HCT116 (cell line): ENCODE data around the gene OBSL1. TPM values are rescaled to one million over a fixed set of nuclear protein-coding genes. Genes with fewer than 3 reads are reported as not detected.

Experiments
- ATAC-seq: fragments of 200-7000 bp; cut with Tn5 transposase; 2 replicates; pipeline ENCODE4 v1.9.1; 2020; ENCODE audit warnings: mild to moderate bottlenecking, moderate library complexity
- BruUV-seq: library from RNA; stranded (reverse); fragments of 400-500 nt; replicated peaks from 2 replicates; lab custom pipeline; 2021; lab: Mats Ljungman, UMichigan
- CTCF ChIA-PET: fragments of 300-600 bp; sonication (Branson Sonifier 250); formaldehyde crosslinking; loops from one replicate; lab custom pipeline; 2021; ENCODE audit warnings: antibody characterized with exemption; lab: Charles Lee
- POLR2A ChIA-PET: fragments of 300-600, 350-600 bp; sonication (Branson Sonifier 250); formaldehyde crosslinking; loops from one replicate; lab custom pipeline; 2021; ENCODE audit warnings: antibody characterized with exemption; lab: Charles Lee
- RAD21 ChIA-PET, 2 experiments: fragments of 300-600 bp; sonication (Branson Sonifier 250); formaldehyde crosslinking; loops; one replicate each; lab custom pipeline; 2023; ENCODE audit warnings: low total read pairs in 2 of 2; ENCODE audit not compliant: uncharacterized antibody in 2 of 2, unreplicated experiment in 2 of 2, low non-redundant PET in 1 of 2; lab: Charles Lee
- DNase-seq: peaks from one replicate; pipeline ENCODE4 v3.0.0-alpha.2; 2010; ENCODE audit warnings: low read depth, low spot score
- H2AFZ ChIP-seq: fragments of 200-600 bp; shearing (Covaris generic), sonication (generic); 2 replicates; pipeline ENCODE4 v1.6.1; 2017; ENCODE audit warnings: low read depth, mixed run types, mixed read lengths, antibody characterized with exemption, low read length; ENCODE audit not compliant: poor library complexity, severe bottlenecking
- H3K27ac ChIP-seq: 2 replicates; pipeline ENCODE4 v1.5.1; 2012; ENCODE audit warnings: low read depth, low read length
- H3K27me3 ChIP-seq: fragments of 200-600 bp; sonication (generic); 2 replicates; pipeline ENCODE4 v1.6.1; 2016; ENCODE audit warnings: mixed run types, low read length, mixed read lengths; ENCODE audit not compliant: insufficient read depth
- H3K36me3 ChIP-seq, 2 experiments: fragments of 200-500 bp in 1 of 2; fragments of 200-600 bp in 1 of 2; sonication (Bioruptor generic) in 1 of 2; sonication (generic) in 1 of 2; 2 replicates each; pipeline versions ENCODE4 v1.5.1 to v1.6.1; 2014 to 2016; ENCODE audit warnings: low read length in 2 of 2, inconsistent platforms in 1 of 2, mixed read lengths in 1 of 2, mixed run types in 1 of 2; ENCODE audit not compliant: insufficient read depth in 2 of 2, control insufficient read depth in 1 of 2
- H3K4me1 ChIP-seq, 2 experiments: fragments of 200-600 bp in 1 of 2; sonication (generic) in 1 of 2; 2 replicates each; pipeline versions ENCODE4 v1.5.1 to v1.6.1; 2012 to 2017; ENCODE audit warnings: low read length in 2 of 2, inconsistent platforms in 1 of 2, mild to moderate bottlenecking in 1 of 2, mixed read lengths in 1 of 2, mixed run types in 1 of 2, moderate library complexity in 1 of 2; ENCODE audit not compliant: insufficient read depth in 2 of 2, control insufficient read depth in 1 of 2
- H3K4me2 ChIP-seq: fragments of 200-600 bp; sonication (generic); 2 replicates; pipeline ENCODE4 v1.6.1; 2017; ENCODE audit warnings: mixed run types, low read length, mixed read lengths
- H3K4me3 ChIP-seq, 2 experiments: fragments of 200-600 bp in 1 of 2; sonication (generic) in 1 of 2; replicated peaks in 1 of 2; 2 replicates each; pipeline ENCODE4 v1.5.1; 2011 to 2016; ENCODE audit warnings: low read length in 2 of 2, control low read depth in 1 of 2, low read depth in 1 of 2, mild to moderate bottlenecking in 1 of 2, mixed read lengths in 1 of 2, mixed run types in 1 of 2
- H3K79me2 ChIP-seq: fragments of 200-600 bp; sonication (generic); 2 replicates; pipeline ENCODE4 v1.6.1; 2017; ENCODE audit warnings: mild to moderate bottlenecking, mixed run types, low read length, moderate library complexity, mixed read lengths; ENCODE audit not compliant: insufficient read depth
- H3K9ac ChIP-seq: fragments of 200-600 bp; sonication (generic); 2 replicates; pipeline ENCODE4 v1.6.1; 2016; ENCODE audit warnings: low read length, mixed read lengths
- H3K9me2 ChIP-seq: fragments of 200-600 bp; sonication (generic), shearing (Covaris generic); 2 replicates; pipeline ENCODE4 v1.6.1; 2017; ENCODE audit warnings: mixed run types, mild to moderate bottlenecking, moderate library complexity; ENCODE audit not compliant: insufficient read depth
- H3K9me3 ChIP-seq, 2 experiments: fragments of 200-500 bp in 1 of 2; fragments of 200-600 bp in 1 of 2; sonication (Bioruptor generic) in 1 of 2; sonication (generic) in 1 of 2; 2 replicates each; pipeline ENCODE4 v1.6.1; 2014 to 2017; ENCODE audit warnings: low read length in 2 of 2, mixed read lengths in 2 of 2, inconsistent platforms in 1 of 2, low read depth in 1 of 2, mild to moderate bottlenecking in 1 of 2, mixed run types in 1 of 2, moderate library complexity in 1 of 2; ENCODE audit not compliant: control insufficient read depth in 1 of 2, insufficient read depth in 1 of 2
- H4K20me1 ChIP-seq: fragments of 200-600 bp; sonication (generic), shearing (Covaris generic); 2 replicates; pipeline ENCODE4 v1.6.1; 2017; ENCODE audit warnings: mixed run types, mild to moderate bottlenecking, moderate library complexity; ENCODE audit not compliant: insufficient read depth
- ATF3 ChIP-seq: IDR thresholded peaks from 2 replicates; pipeline ENCODE4 v1.6.1; 2012
- CBX3 ChIP-seq: IDR thresholded peaks from 2 replicates; pipeline ENCODE4 v1.6.1; 2012; ENCODE audit warnings: low read depth
- CEBPB ChIP-seq: IDR thresholded peaks from 2 replicates; pipeline ENCODE4 v1.6.1; 2012; ENCODE audit warnings: low read depth
- CTCF ChIP-seq, 3 experiments: fragments of 200-600 bp in 1 of 3; sonication (generic) in 1 of 3; IDR thresholded peaks in 2 of 3; conservative IDR thresholded peaks in 1 of 3; 2 replicates each; pipeline ENCODE4 v1.5.1; 2012 to 2017; ENCODE audit warnings: low read depth in 2 of 3, low read length in 2 of 3, antibody characterized with exemption in 1 of 3, borderline replicate concordance in 1 of 3, control low read depth in 1 of 3, mild to moderate bottlenecking in 1 of 3, mixed read lengths in 1 of 3, mixed run types in 1 of 3, moderate library complexity in 1 of 3; ENCODE audit not compliant: insufficient read depth in 1 of 3
- ELF1 ChIP-seq: IDR thresholded peaks from 2 replicates; pipeline ENCODE4 v1.6.1; 2012; ENCODE audit warnings: low read depth, borderline replicate concordance
- EZH2 ChIP-seq: fragments of 200-600 bp; sonication (generic); IDR thresholded peaks from 2 replicates; pipeline ENCODE4 v1.6.1; 2017; ENCODE audit warnings: antibody characterized with exemption, mixed run types
- EZH2phosphoT487 ChIP-seq: fragments of 200-600 bp; IDR thresholded peaks from 2 replicates; pipeline ENCODE4 v1.6.1; 2018; ENCODE audit warnings: antibody characterized with exemption, borderline replicate concordance
- FOSL1 ChIP-seq: IDR thresholded peaks from 2 replicates; pipeline ENCODE4 v1.6.1; 2012; ENCODE audit warnings: low read depth
- MAX ChIP-seq: IDR thresholded peaks from 2 replicates; pipeline ENCODE4 v1.6.1; 2012
- POLR2A ChIP-seq: IDR thresholded peaks from 2 replicates; pipeline ENCODE4 v1.7.0; 2011; ENCODE audit warnings: borderline replicate concordance; ENCODE audit not compliant: insufficient read depth, insufficient read length; ENCODE audit errors: extremely low read depth
- POLR2AphosphoS5 ChIP-seq: IDR thresholded peaks from 2 replicates; pipeline ENCODE4 v1.6.1; 2011; ENCODE audit warnings: mild to moderate bottlenecking, low read depth, low read length, moderate library complexity
- RAD21 ChIP-seq: IDR thresholded peaks from 2 replicates; pipeline ENCODE4 v1.6.1; 2012; ENCODE audit warnings: low read depth, mild to moderate bottlenecking
- SIN3A ChIP-seq: IDR thresholded peaks from 2 replicates; pipeline ENCODE4 v1.6.1; 2012; ENCODE audit warnings: low read depth
- SP1 ChIP-seq: IDR thresholded peaks from 2 replicates; pipeline ENCODE4 v1.6.1; 2012; ENCODE audit warnings: low read depth
- SRF ChIP-seq: IDR thresholded peaks from 2 replicates; pipeline ENCODE4 v1.6.1; 2012; ENCODE audit warnings: low read depth
- TCF7L2 ChIP-seq: IDR thresholded peaks from 2 replicates; pipeline ENCODE4 v1.7.0; 2011; ENCODE audit warnings: borderline replicate concordance, inconsistent platforms; ENCODE audit not compliant: insufficient read depth, insufficient read length; ENCODE audit errors: extremely low read depth
- YY1 ChIP-seq: IDR thresholded peaks from 2 replicates; pipeline ENCODE4 v1.6.1; 2011; ENCODE audit warnings: low read length, low read depth, moderate library complexity, mild to moderate bottlenecking; ENCODE audit not compliant: insufficient replicate concordance; ENCODE audit errors: extremely low read depth
- ZBTB33 ChIP-seq: IDR thresholded peaks from 2 replicates; pipeline ENCODE4 v1.6.1; 2011; ENCODE audit warnings: mild to moderate bottlenecking, low read length, moderate library complexity; ENCODE audit not compliant: insufficient replicate concordance; ENCODE audit errors: extremely low read depth
- ZNF274 ChIP-seq: fragments of 200-500 bp; sonication (Bioruptor generic); IDR thresholded peaks from 2 replicates; pipeline ENCODE4 v1.6.1; 2014; ENCODE audit warnings: mild to moderate bottlenecking, low read depth, low read length, inconsistent platforms
- intact Hi-C: fragments of 100-400 bp; cut with micrococcal nuclease; formaldehyde crosslinking; loops from 2 replicates; pipeline ENCODE4 v1.10.0; 2022
- total RNA-seq: library from RNA; stranded (reverse); gene quantifications from one replicate; pipeline ENCODE4 v1.2.1, GENCODE V29; 2021; ENCODE audit not compliant: unreplicated experiment

Gene OBSL1
- total RNA-seq, 1 experiment from 2014 or later = 45.2 TPM

- Histone ChIP-seq H3K36me3 (no peaks in the 10 kb centered on the region; a peak in 1 of 4 replicates), H3K9me3 (no peaks in the 10 kb centered on the region), H3K9ac (no peak overlapping the region), H4K20me1 (no peaks in the 10 kb centered on the region), H3K4me3 (no peak overlapping the region), H3K27ac (no peak overlapping the region), H3K4me2 (no peak overlapping the region), H2AFZ (no peak overlapping the region), H3K79me2 (no peaks in the 10 kb centered on the region), H3K9me2 (no peaks in the 10 kb centered on the region), H3K4me1 (no peaks in the 10 kb centered on the region; a peak in 1 of 4 replicates), H3K27me3 (no peaks in the 10 kb centered on the region)
- intact Hi-C loops = no loop called here
- ChIA-PET POLR2A (no interaction called here), CTCF (no interaction called here), RAD21 (no interaction called here)
- no peak for DNase-seq
- BruUV-seq = no TSS peak
- no peak for ATAC-seq
- TF ChIP-seq RAD21 (no peak), POLR2A (no peak), ZBTB33 (no peak), CTCF (IDR thresholded peaks at IDR 0.05 in 2 of 3, conservative IDR thresholded peaks at IDR 0.05 in 1 of 3; ENCODE audit: borderline replicate concordance in 1 of 3, insufficient read depth in 1 of 3, low read depth in 2 of 3, low read length in 2 of 3) (no peak), ELF1 (no peak), FOSL1 (no peak), SIN3A (no peak), POLR2AphosphoS5 (no peak), SRF (no peak), ATF3 (no peak), MAX (no peak), ZNF274 (no peak), CBX3 (no peak), EZH2 (no peak), SP1 (no peak), TCF7L2 (no peak), CEBPB (no peak), YY1 (no peak), EZH2phosphoT487 (no peak)
Measured at GRCh38 chr2:219613461-219614070, 42.2 kb upstream of the OBSL1 start.
